ENCODE data around the gene NFS1. TPM values are rescaled to one million over a fixed set of nuclear protein-coding genes. Genes with fewer than 3 reads are reported as not detected.

Gene NFS1
- total and polyA plus RNA-seq, 2 of the 4 experiments (the other 2 are of a cell fraction), result 16.5 to 35.6 TPM

- Histone ChIP-seq H3K56ac (ENCODE audit: extremely low read depth, insufficient read depth, low read length) (no peak overlapping the region), H2AFZ (replicated peaks; ENCODE audit: low read length, poor library complexity) (no peak overlapping the region), H2BK120ac (ENCODE audit: low read depth, low read length) (no peak overlapping the region), H3K18ac (ENCODE audit: low read depth, low read length) (no peak overlapping the region), H2AK9ac (replicated peaks; ENCODE audit: low read depth, low read length, poor library complexity) (no peak overlapping the region), H2BK20ac (ENCODE audit: low read depth, low read length) (no peak overlapping the region), H4K8ac (ENCODE audit: low read depth in 2 of 2, low read length in 2 of 2) (no peak overlapping the region), H3K36me3 (ENCODE audit: control insufficient read depth, insufficient read depth, low read length) (peaks cover 15% of the 10 kb centered on the region), H2BK15ac (ENCODE audit: low read depth, low read length) (no peak overlapping the region), H4K20me1 (ENCODE audit: insufficient read depth, low read length) (no peaks in the 10 kb centered on the region), H3K79me1 (ENCODE audit: low read depth in 1 of 2, low read length in 2 of 2) (no peaks in the 10 kb centered on the region), H3K27ac (ENCODE audit: insufficient read depth, low read length) (no peak overlapping the region), H3K9ac (ENCODE audit: low read depth, low read length) (no peak overlapping the region), H2AK5ac (ENCODE audit: low read depth, low read length) (no peak overlapping the region), H3K14ac (replicated peaks; ENCODE audit: low read depth, low read length) (no peak overlapping the region), H3K4me3 (ENCODE audit: insufficient read depth, low read depth, low read length) (no peak overlapping the region), H3K27me3 (ENCODE audit: control insufficient read depth, insufficient read depth, low read length) (no peaks in the 10 kb centered on the region), H2BK5ac (ENCODE audit: low read depth, low read length, poor library complexity, severe bottlenecking) (no peak overlapping the region), H3K9me1 (ENCODE audit: insufficient read depth, low read length) (no peaks in the 10 kb centered on the region), H3K4me2 (ENCODE audit: low read depth, low read length) (no peak overlapping the region), H4K91ac (ENCODE audit: insufficient read depth, low read depth, low read length) (no peak overlapping the region), H3K4me1 (ENCODE audit: control insufficient read depth, insufficient read depth, low read length) (no peaks in the 10 kb centered on the region), H3K9me3 (ENCODE audit: control insufficient read depth, insufficient read depth, low read length) (no peaks in the 10 kb centered on the region), H4K5ac (ENCODE audit: low read depth, low read length) (no peak overlapping the region), H3K23ac (ENCODE audit: low read depth, low read length) (no peak overlapping the region), H3K4ac (ENCODE audit: low read depth, low read length) (no peak overlapping the region)
- BruUV-seq (replicated peaks), result no TSS peak
- DNase-seq (no peak), ATAC-seq (ENCODE audit: low read depth) (0 out of 2 replicates have a peak, but pooled peaks have one; percentile 17)
- ChIA-PET CTCF (no interaction called here), POLR2A (ENCODE audit: unreplicated experiment) (no interaction called here)
- TF ChIP-seq SMC3 (IDR thresholded peaks at IDR 0.05; ENCODE audit: low read depth, low read length) (no peak), CHD1 (IDR thresholded peaks at IDR 0.05; ENCODE audit: low read depth, low read length) (no peak), RAD21 (IDR thresholded peaks at IDR 0.05; ENCODE audit: low read length) (no peak), USF2 (IDR thresholded peaks at IDR 0.05; ENCODE audit: low read depth, low read length) (no peak), MAFK (IDR thresholded peaks at IDR 0.05; ENCODE audit: low read depth, low read length) (no peak), CTCF (conservative IDR thresholded peaks at IDR 0.05; ENCODE audit: low read depth, low read length) (no peak), RCOR1 (IDR thresholded peaks at IDR 0.05; ENCODE audit: insufficient replicate concordance, low read length) (no peak), NFE2L2 (IDR thresholded peaks at IDR 0.05; ENCODE audit: low read depth, low read length) (no peak), CEBPB (IDR thresholded peaks at IDR 0.05; ENCODE audit: low read depth, low read length) (no peak), MXI1 (IDR thresholded peaks at IDR 0.05; ENCODE audit: borderline replicate concordance, low read depth, low read length) (no peak), ELK1 (IDR thresholded peaks at IDR 0.05; ENCODE audit: borderline replicate concordance, low read depth, low read length) (no peak), RFX5 (IDR thresholded peaks at IDR 0.05; ENCODE audit: low read depth, low read length) (no peak), FOS (IDR thresholded peaks at IDR 0.05; ENCODE audit: low read depth, low read length) (no peak), POLR2A (IDR thresholded peaks at IDR 0.05; ENCODE audit: low read depth, low read length) (no peak), BHLHE40 (IDR thresholded peaks at IDR 0.05; ENCODE audit: low read depth, low read length) (no peak), MAZ (IDR thresholded peaks at IDR 0.05; ENCODE audit: borderline replicate concordance, low read depth, low read length) (no peak)
- intact Hi-C loops (cut with micrococcal nuclease), result no loop called here
- 100% methylated on average over 1 of the region's 1 CpG for WGBS, 2 experiments (ENCODE audit: extremely low coverage in 2 of 2, insufficient read length in 1 of 2)
- in situ Hi-C loops (cut with MboI; ENCODE audit: low sequenced_read_pairs), result no loop called here
- dilution Hi-C loops (cut with HindIII; ENCODE audit: low sequenced_read_pairs, unreplicated experiment), result no loop called here
Observed at GRCh38 chr20:35681960-35682359, 17.2 kb downstream of the NFS1 start.
